HEK293 (cell line): Measurements from ENCODE around the gene FXYD4.

Source experiments
- FEZF1 ChIP-seq: fragments of 450-650 bp; formaldehyde crosslinking; IDR thresholded peaks from 2 replicates; pipeline ENCODE4 v1.5.1; 2016; ENCODE audit warnings: missing biosample characterization, missing genetic modification characterization
- GFI1B ChIP-seq: fragments of 450-650 bp; formaldehyde crosslinking; IDR thresholded peaks from 2 replicates; pipeline ENCODE4 v1.5.1; 2016; ENCODE audit warnings: missing biosample characterization, missing genetic modification characterization
- GLI2 ChIP-seq: fragments of 450-650 bp; formaldehyde crosslinking; IDR thresholded peaks from 2 replicates; pipeline ENCODE4; 2017; ENCODE audit warnings: missing biosample characterization, missing genetic modification characterization, low read depth, borderline replicate concordance
- GLI4 ChIP-seq: fragments of 450-650 bp; formaldehyde crosslinking; IDR thresholded peaks from 2 replicates; pipeline ENCODE4 v1.5.1; 2016; ENCODE audit warnings: missing biosample characterization, missing genetic modification characterization
- KLF17 ChIP-seq: fragments of 450-650 bp; formaldehyde crosslinking; IDR thresholded peaks from 2 replicates; pipeline ENCODE4 v1.5.1; 2016; ENCODE audit warnings: missing biosample characterization, missing genetic modification characterization
- OVOL3 ChIP-seq: fragments of 450-650 bp; formaldehyde crosslinking; IDR thresholded peaks from 2 replicates; pipeline ENCODE4 v1.5.1; 2016; ENCODE audit warnings: missing biosample characterization, missing genetic modification characterization
- PRDM6 ChIP-seq: fragments of 450-650 bp; formaldehyde crosslinking; IDR thresholded peaks from 2 replicates; pipeline ENCODE4 v1.5.1; 2017; ENCODE audit warnings: missing biosample characterization, missing genetic modification characterization
- SP7 ChIP-seq: fragments of 450-650 bp; formaldehyde crosslinking; IDR thresholded peaks from 2 replicates; pipeline ENCODE4 v1.5.1; 2016; ENCODE audit warnings: missing biosample characterization, missing genetic modification characterization
- ZBTB11 ChIP-seq: fragments of 450-650 bp; formaldehyde crosslinking; conservative IDR thresholded peaks from 2 replicates; pipeline ENCODE4 v1.5.1; 2016; ENCODE audit warnings: low read depth, missing biosample characterization, missing genetic modification characterization
- ZBTB17 ChIP-seq: fragments of 450-650 bp; formaldehyde crosslinking; IDR thresholded peaks from 2 replicates; pipeline ENCODE4 v1.5.1; 2016; ENCODE audit warnings: missing biosample characterization, missing genetic modification characterization
- ZBTB8A ChIP-seq: fragments of 450-650 bp; formaldehyde crosslinking; IDR thresholded peaks from 2 replicates; pipeline ENCODE4 v1.5.1; 2016; ENCODE audit warnings: missing biosample characterization, missing genetic modification characterization
- ZNF16 ChIP-seq: fragments of 450-650 bp; formaldehyde crosslinking; IDR thresholded peaks from 2 replicates; pipeline ENCODE4 v1.5.1; 2016; ENCODE audit warnings: low read depth, missing biosample characterization, missing genetic modification characterization
- ZNF274 ChIP-seq, 2 experiments: fragments of 200-500 bp in 1 of 2; fragments of 450-650 bp in 1 of 2; sonication (Bioruptor generic) in 1 of 2; formaldehyde crosslinking in 1 of 2; IDR thresholded peaks; 2 replicates each; pipeline versions ENCODE4 v1.5.1 to v1.6.1; 2014 to 2016; ENCODE audit warnings: borderline replicate concordance in 1 of 2, inconsistent platforms in 1 of 2, low read length in 1 of 2, missing biosample characterization in 1 of 2, missing genetic modification characterization in 1 of 2
- ZNF302 ChIP-seq: fragments of 450-650 bp; formaldehyde crosslinking; IDR thresholded peaks from 2 replicates; pipeline ENCODE4 v1.5.1; 2016; ENCODE audit warnings: missing biosample characterization, missing genetic modification characterization, low read depth
- ZNF354C ChIP-seq: fragments of 450-650 bp; formaldehyde crosslinking; IDR thresholded peaks from 2 replicates; pipeline ENCODE4 v1.5.1; 2016; ENCODE audit warnings: missing biosample characterization, missing genetic modification characterization, low read depth, borderline replicate concordance
- ZNF394 ChIP-seq: fragments of 450-650 bp; formaldehyde crosslinking; IDR thresholded peaks from 2 replicates; pipeline ENCODE4 v1.5.1; 2016; ENCODE audit warnings: missing biosample characterization, missing genetic modification characterization, mild to moderate bottlenecking, moderate library complexity, borderline replicate concordance
- ZNF404 ChIP-seq: fragments of 450-650 bp; formaldehyde crosslinking; IDR thresholded peaks from 2 replicates; pipeline ENCODE4 v1.5.1; 2017; ENCODE audit warnings: missing biosample characterization, missing genetic modification characterization
- ZNF561 ChIP-seq: fragments of 450-650 bp; IDR thresholded peaks from 2 replicates; pipeline ENCODE4 v1.5.1; 2018; ENCODE audit warnings: missing biosample characterization, missing genetic modification characterization, borderline replicate concordance
- ZNF639 ChIP-seq: fragments of 450-650 bp; formaldehyde crosslinking; IDR thresholded peaks from 2 replicates; pipeline ENCODE4 v1.5.1; 2016; ENCODE audit warnings: missing biosample characterization, missing genetic modification characterization

Gene FXYD4

GRCh38 chr10:43396061-43396927 lies 24.9 kb downstream of the FXYD4 start (continued):
- no peak for TF ChIP-seq ZNF274 (IDR thresholded peaks at IDR 0.05; ENCODE audit: low read length)
- no peak for TF ChIP-seq ZNF274 (tag by site-specific recombination; IDR thresholded peaks at IDR 0.05; ENCODE audit: borderline replicate concordance)
- TF ChIP-seq ZBTB17 (tag by site-specific recombination), result peak; percentile 95
- peak; percentile 14 for TF ChIP-seq KLF17
- no peak for TF ChIP-seq OVOL3
- peak; percentile 43; the same call in 1 of the 2 replicates for TF ChIP-seq SP7 (tag by site-specific recombination)
- peak; percentile 75 for TF ChIP-seq ZBTB11
- no peak for TF ChIP-seq FEZF1
- no peak for TF ChIP-seq ZNF404 (tag by site-specific recombination)
- TF ChIP-seq ZBTB8A (tag by site-specific recombination), result no peak; the same call in 1 of the 2 replicates
- no peak for TF ChIP-seq GLI2 (tag by site-specific recombination)
- no peak for TF ChIP-seq ZNF639 (tag by site-specific recombination)
- no peak for TF ChIP-seq ZNF302 (tag by site-specific recombination)
- TF ChIP-seq ZNF354C (tag by site-specific recombination), result no peak
- TF ChIP-seq PRDM6 (tag by site-specific recombination), result no peak
- TF ChIP-seq GFI1B (tag by site-specific recombination), result no peak
- peak; percentile 52; the same call in 1 of the 2 replicates for TF ChIP-seq ZNF561 (tag by site-specific recombination)
- TF ChIP-seq GLI4 (tag by site-specific recombination), result no peak
- 0 out of 2 replicates have a peak, but pooled peaks have one; percentile 7 for TF ChIP-seq ZNF16 (tag by site-specific recombination)
- TF ChIP-seq ZNF394 (tag by site-specific recombination), result no peak
- TF ChIP-seq, all 188 proteins: peak for 30
